Upper lobe of left lung (tissue), 6 donors: Measurements from ENCODE around the gene HIVEP2. TPM values are rescaled to one million over a fixed set of nuclear protein-coding genes. Genes with fewer than 3 reads are reported as not detected.

Experiments
- ATAC-seq, 2 donors: fragments of 200-7000 bp; cut with Tn5 transposase; one replicate each; pipeline ENCODE4 v1.9.1; 2022; ENCODE audit warnings: mild to moderate bottlenecking in 2 of 2, moderate library complexity in 2 of 2; ENCODE audit not compliant: low FRiP score in 2 of 2
- DNase-seq, 2 donors: peaks; one replicate each; pipeline ENCODE4 v3.0.0-alpha.2; 2019 to 2020
- H3K27ac ChIP-seq, 4 donors: fragments of 200-600 bp; sonication (generic); one replicate each; pipeline ENCODE4 v1.5.1; 2016 to 2019
- H3K27me3 ChIP-seq, 4 donors: fragments of 200-600 bp; sonication (generic); one replicate each; pipeline ENCODE4 v1.5.1; 2017 to 2019
- H3K36me3 ChIP-seq, 4 donors: fragments of 200-600 bp; sonication (generic); one replicate each; pipeline ENCODE4 v1.5.1; 2016 to 2019
- H3K4me1 ChIP-seq, 4 donors: fragments of 200-600 bp; sonication (generic); one replicate each; pipeline ENCODE4 v1.5.1; 2018 to 2019
- H3K4me3 ChIP-seq, 4 donors: fragments of 200-600 bp; sonication (generic); one replicate each; pipeline ENCODE4 v1.5.1; 2017 to 2019; ENCODE audit warnings: mild to moderate bottlenecking in 2 of 4, moderate library complexity in 1 of 4
- H3K9me3 ChIP-seq, 4 donors: fragments of 200-600 bp; sonication (generic); one replicate each; pipeline ENCODE4 v1.5.1; 2018 to 2019
- CTCF ChIP-seq, 6 experiments: fragments of 450-650 bp in 4 of 6; fragments of 200-600 bp in 2 of 6; sonication (generic) in 2 of 6; IDR thresholded peaks; one replicate each; pipeline ENCODE4 v1.5.1; 2016 to 2019; ENCODE audit warnings: antibody characterized with exemption in 6 of 6
- EP300 ChIP-seq, 4 donors: sonication (generic); formaldehyde crosslinking; IDR thresholded peaks; one replicate each; pipeline ENCODE4 v1.5.1; 2017; ENCODE audit warnings: antibody characterized with exemption in 4 of 4, control low read depth in 2 of 4
- POLR2A ChIP-seq, 4 donors: fragments of 450-650 bp; IDR thresholded peaks; one replicate each; pipeline ENCODE4 v1.5.1; 2016 to 2017; ENCODE audit warnings: antibody characterized with exemption in 4 of 4, mild to moderate bottlenecking in 2 of 4
- POLR2AphosphoS5 ChIP-seq, 2 donors: sonication (generic); formaldehyde crosslinking; IDR thresholded peaks; one replicate each; pipeline ENCODE4 v1.5.1; 2017; ENCODE audit warnings: antibody characterized with exemption in 2 of 2
- WGBS, 2 donors: methylation state at CpG; one replicate each; pipeline ENCODE4 v1.1.5; 2017 to 2018; 5-methylcytosine and 5-hydroxymethylcytosine counted together
- total RNA-seq, 6 donors: library from RNA; depleted of rRNA in 4 of 6; stranded (reverse); fragments of >200 nt in 4 of 6; gene quantifications; one replicate each; pipeline versions ENCODE4 v1.1.0 to v1.2.1, GENCODE V29; 2016 to 2021
- donor health status: DM: no; HTN: no; CAD: no; lungs with moderate emphysema.
- donor health status: DM: no; HTN: yes; CAD: no; lungs with severe emphysema.

Gene HIVEP2
- total RNA-seq, 6 donors from 2014 or later, result 10.4 to 32.5 (median 19.6) TPM

GRCh38 chr6:142816486-142816885 is 128.5 kb downstream of the HIVEP2 start:
- Histone ChIP-seq H3K9me3 (no peaks in the 10 kb centered on the region), H3K4me3 (no peak overlapping the region), H3K27ac (no peak overlapping the region), H3K27me3 (no peaks in the 10 kb centered on the region), H3K4me1 (peaks cover 0 to 26% (median 16%) of the 10 kb centered on the region in 4 donors), H3K36me3 (no peaks in the 10 kb centered on the region)
- 94 to 97% methylated on average over 4 of the region's 4 CpGs for WGBS, 2 donors
- ATAC-seq (no peak), DNase-seq (no peak)
- TF ChIP-seq POLR2AphosphoS5 (IDR thresholded peaks at IDR 0.05) (no peak), EP300 (IDR thresholded peaks at IDR 0.05) (no peak), CTCF (IDR thresholded peaks at IDR 0.05) (no peak), POLR2A (IDR thresholded peaks at IDR 0.05) (no peak)

- no peak for ATAC-seq
- no peak overlapping the region for H3K4me3 ChIP-seq
- WGBS, 2 donors, result 36 to 80% methylated on average over 2 of the region's 2 CpGs
Measured at GRCh38 chr6:142816031-142816430, 128.9 kb downstream of the HIVEP2 start.

GRCh38 chr6:142811923-142812322 is 133.1 kb downstream of the HIVEP2 start:
- no peak for DNase-seq
- Histone ChIP-seq H3K4me1 (no peaks in the 10 kb centered on the region), H3K27ac (no peak overlapping the region), H3K36me3 (no peaks in the 10 kb centered on the region), H3K9me3 (no peaks in the 10 kb centered on the region), H3K4me3 (no peak overlapping the region), H3K27me3 (no peaks in the 10 kb centered on the region)
- WGBS, 2 donors, result 95 to 96% methylated on average over 6 of the region's 6 CpGs
- TF ChIP-seq CTCF (IDR thresholded peaks at IDR 0.05), result no peak
- no peak for TF ChIP-seq POLR2AphosphoS5 (IDR thresholded peaks at IDR 0.05)
- no peak for TF ChIP-seq POLR2A (IDR thresholded peaks at IDR 0.05)
- TF ChIP-seq EP300 (IDR thresholded peaks at IDR 0.05), result no peak
- ATAC-seq, result no peak

More at GRCh38 chr6:142816031-142816430, 128.9 kb downstream of the HIVEP2 start:
- Histone ChIP-seq H3K4me1 (peaks cover 0 to 22% (median 15%) of the 10 kb centered on the region in 4 donors), H3K36me3 (no peaks in the 10 kb centered on the region), H3K27ac (no peak overlapping the region), H3K9me3 (no peaks in the 10 kb centered on the region), H3K27me3 (no peaks in the 10 kb centered on the region)
- no peak for TF ChIP-seq POLR2AphosphoS5 (IDR thresholded peaks at IDR 0.05)
- no peak for TF ChIP-seq CTCF (IDR thresholded peaks at IDR 0.05)
- no peak for TF ChIP-seq EP300 (IDR thresholded peaks at IDR 0.05)
- TF ChIP-seq POLR2A (IDR thresholded peaks at IDR 0.05), result no peak
- no peak for DNase-seq

- ATAC-seq (no peak), DNase-seq (no peak)
- H3K4me1 ChIP-seq, result no peaks in the 10 kb centered on the region
- H3K27me3 ChIP-seq, result no peaks in the 10 kb centered on the region
- TF ChIP-seq POLR2AphosphoS5 (IDR thresholded peaks at IDR 0.05), result no peak
- TF ChIP-seq POLR2A (IDR thresholded peaks at IDR 0.05), result no peak
- no peak for TF ChIP-seq CTCF (IDR thresholded peaks at IDR 0.05)
- no peak for TF ChIP-seq EP300 (IDR thresholded peaks at IDR 0.05)
- no peak overlapping the region for H3K4me3 ChIP-seq
- no peak overlapping the region for H3K27ac ChIP-seq
- no peaks in the 10 kb centered on the region for H3K36me3 ChIP-seq
- H3K9me3 ChIP-seq, result no peaks in the 10 kb centered on the region
- WGBS, 2 donors, result 69 to 71% methylated on average over 6 of the region's 6 CpGs
Measured at GRCh38 chr6:142810952-142811514, 133.9 kb downstream of the HIVEP2 start.

- Histone ChIP-seq H3K27me3 (no peaks in the 10 kb centered on the region), H3K4me3 (no peak overlapping the region), H3K36me3 (no peaks in the 10 kb centered on the region), H3K27ac (no peak overlapping the region), H3K4me1 (no peaks in the 10 kb centered on the region), H3K9me3 (no peaks in the 10 kb centered on the region)
- TF ChIP-seq POLR2AphosphoS5 (IDR thresholded peaks at IDR 0.05) (no peak), CTCF (IDR thresholded peaks at IDR 0.05) (no peak), POLR2A (IDR thresholded peaks at IDR 0.05) (no peak), EP300 (IDR thresholded peaks at IDR 0.05) (no peak)
- 86 to 88% methylated on average over 2 of the region's 2 CpGs for WGBS, 2 donors
- ATAC-seq, result no peak
- DNase-seq, result no peak
Measured at GRCh38 chr6:142809947-142810346, 135.0 kb downstream of the HIVEP2 start.
